Measurements from ENCODE around the gene NOL9.

DNA sequence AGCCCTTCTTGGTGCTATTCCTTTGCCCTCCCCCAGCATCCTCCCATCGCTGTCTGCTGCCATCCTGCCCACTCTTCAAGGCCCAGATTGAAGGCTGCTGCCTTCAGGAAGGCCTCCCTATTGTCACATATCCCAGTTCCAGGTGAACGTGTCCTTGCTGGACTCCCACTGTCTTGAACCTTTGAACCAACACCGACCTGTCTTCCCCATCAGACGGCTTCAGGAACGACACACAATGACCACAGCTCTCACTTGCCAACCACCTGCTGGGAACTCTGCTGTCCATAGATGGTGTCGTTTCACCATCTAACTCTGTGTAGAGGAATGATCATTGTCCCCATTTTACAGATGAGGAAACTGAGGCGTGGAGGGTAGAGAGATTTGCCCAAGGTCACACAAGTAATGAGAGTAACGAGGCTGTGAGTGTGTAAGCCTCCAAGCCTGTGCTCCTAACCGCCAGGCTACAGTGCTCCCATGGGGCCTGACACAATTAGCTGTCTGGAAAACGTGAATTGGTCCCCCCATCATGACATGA, 53.0 kb downstream of the NOL9 start:
- no peak for TF ChIP-seq POLR2A (IDR thresholded peaks at IDR 0.05)
- TF ChIP-seq, protein P1, sequence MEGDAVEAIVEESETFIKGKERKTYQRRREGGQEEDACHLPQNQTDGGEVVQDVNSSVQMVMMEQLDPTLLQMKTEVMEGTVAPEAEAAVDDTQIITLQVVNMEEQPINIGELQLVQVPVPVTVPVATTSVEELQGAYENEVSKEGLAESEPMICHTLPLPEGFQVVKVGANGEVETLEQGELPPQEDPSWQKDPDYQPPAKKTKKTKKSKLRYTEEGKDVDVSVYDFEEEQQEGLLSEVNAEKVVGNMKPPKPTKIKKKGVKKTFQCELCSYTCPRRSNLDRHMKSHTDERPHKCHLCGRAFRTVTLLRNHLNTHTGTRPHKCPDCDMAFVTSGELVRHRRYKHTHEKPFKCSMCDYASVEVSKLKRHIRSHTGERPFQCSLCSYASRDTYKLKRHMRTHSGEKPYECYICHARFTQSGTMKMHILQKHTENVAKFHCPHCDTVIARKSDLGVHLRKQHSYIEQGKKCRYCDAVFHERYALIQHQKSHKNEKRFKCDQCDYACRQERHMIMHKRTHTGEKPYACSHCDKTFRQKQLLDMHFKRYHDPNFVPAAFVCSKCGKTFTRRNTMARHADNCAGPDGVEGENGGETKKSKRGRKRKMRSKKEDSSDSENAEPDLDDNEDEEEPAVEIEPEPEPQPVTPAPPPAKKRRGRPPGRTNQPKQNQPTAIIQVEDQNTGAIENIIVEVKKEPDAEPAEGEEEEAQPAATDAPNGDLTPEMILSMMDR (IDR thresholded peaks at IDR 0.05): no peak

Measured in vagina (tissue), 2 donors.